HUDEP-2 (cell line): ENCODE measurements around the gene ARRDC3.
"Not testable (repeated sequence)": the region's sequence is repeated elsewhere in the genome, so short reads cannot be mapped to it uniquely, and the experiment has no call there.

Experiments
- DNase-seq, 76 experiments: peaks; one replicate each; lab custom pipeline; 2025; ENCODE audit not compliant: unreplicated experiment in 76 of 76; lab: John Stamatoyannopoulos, UW

The ARRDC3 gene

GRCh38 chr5:91361790-91362189, 21.3 kb downstream of the ARRDC3 start:
- DNase-seq = no peak

- no peak for DNase-seq
Measured at GRCh38 chr5:91361055-91361701, 21.9 kb downstream of the ARRDC3 start.

- DNase-seq = no peak
Measured at GRCh38 chr5:91359962-91360609, 23.0 kb downstream of the ARRDC3 start.

- DNase-seq = no peak
Measured at GRCh38 chr5:91357806-91358205, 25.3 kb downstream of the ARRDC3 start.

GRCh38 chr5:91357012-91357634, 26.0 kb downstream of the ARRDC3 start:
- no peak for DNase-seq

- DNase-seq = not testable (repeated sequence)
Measured at GRCh38 chr5:91354867-91355266, 28.2 kb downstream of the ARRDC3 start.

- no peak for DNase-seq
Measured at GRCh38 chr5:91352831-91353695, 30.1 kb downstream of the ARRDC3 start.

GRCh38 chr5:91345461-91345860, 37.7 kb downstream of the ARRDC3 start:
- no peak for DNase-seq

GRCh38 chr5:91344661-91345200, 38.4 kb downstream of the ARRDC3 start:
- not testable (repeated sequence) for DNase-seq

GRCh38 chr5:91343916-91344315, 39.2 kb downstream of the ARRDC3 start:
- no peak for DNase-seq

GRCh38 chr5:91342931-91343330, 40.2 kb downstream of the ARRDC3 start:
- DNase-seq = not testable (repeated sequence)

- no peak for DNase-seq
Measured at GRCh38 chr5:91341154-91341553, 42.0 kb downstream of the ARRDC3 start.

GRCh38 chr5:91340532-91340931, 42.6 kb downstream of the ARRDC3 start:
- no peak for DNase-seq

- DNase-seq = no peak
Measured at GRCh38 chr5:91339063-91339705, 43.9 kb downstream of the ARRDC3 start.

GRCh38 chr5:91332267-91333045, 50.7 kb downstream of the ARRDC3 start:
- peak in 3 of 76 experiments; percentile 2 to 10 (median 5) for DNase-seq

- no peak for DNase-seq
Measured at GRCh38 chr5:91331705-91332104, 51.4 kb downstream of the ARRDC3 start.

GRCh38 chr5:91329283-91329682, 53.8 kb downstream of the ARRDC3 start:
- peak in 1 of 76 experiments; percentile 0 for DNase-seq

GRCh38 chr5:91328743-91329142, 54.4 kb downstream of the ARRDC3 start:
- no peak for DNase-seq

- not testable (repeated sequence) for DNase-seq
Measured at GRCh38 chr5:91322981-91323380, 60.1 kb downstream of the ARRDC3 start.
